ENCODE measurements around the gene SRC. TPM values are rescaled to one million over a fixed set of nuclear protein-coding genes. Genes with fewer than 3 reads are reported as not detected.

SRC gene
- total RNA-seq, 2 donors from 2014 or later, result 75.6 to 109 TPM

DNA sequence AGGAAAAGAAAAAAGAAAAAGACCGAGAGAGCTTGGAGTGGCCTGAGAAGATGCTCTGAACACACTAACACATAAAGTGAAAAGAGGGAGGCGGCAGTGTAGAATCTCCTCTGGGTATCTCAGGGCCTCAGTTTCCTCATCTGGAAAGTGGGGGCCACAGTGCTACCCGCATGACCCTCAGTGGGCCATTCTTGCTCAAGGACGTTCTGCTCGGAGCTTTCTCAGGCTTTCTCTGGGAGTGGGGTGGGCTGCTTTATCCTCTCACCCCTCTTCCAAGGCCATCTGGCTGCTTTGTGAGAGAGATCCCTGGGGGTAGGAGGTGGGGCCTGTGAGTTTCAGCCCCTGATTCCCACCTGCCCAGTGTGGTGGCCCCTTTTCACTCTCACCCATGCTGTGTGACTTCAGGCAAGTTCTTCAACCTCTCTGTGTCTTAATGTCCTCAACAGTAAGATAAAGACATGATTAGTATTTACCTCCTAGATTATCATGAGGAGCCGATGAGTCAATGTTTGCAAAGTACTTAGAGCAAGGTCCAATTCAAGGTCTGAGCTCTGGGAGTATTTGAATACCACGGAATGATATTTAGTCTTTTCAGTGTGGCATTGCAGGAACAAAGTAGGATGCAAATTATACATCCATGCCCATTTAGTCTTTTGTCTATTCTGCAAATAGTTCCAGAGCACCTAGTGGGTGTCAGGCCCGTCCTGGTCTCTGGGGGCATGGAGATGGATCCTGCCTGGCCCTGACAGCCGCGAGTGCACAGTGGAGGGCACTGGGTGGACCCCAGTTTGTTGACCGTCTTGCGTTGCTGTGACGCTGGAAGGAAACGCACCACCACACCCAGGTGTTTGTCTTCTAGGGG lies 34.3 kb downstream of the SRC start:
- 82 to 95% methylated on average over 9 to 14 of the region's 14 CpGs for WGBS, 2 experiments (ENCODE audit: insufficient coverage in 1 of 2, insufficient read length in 1 of 2)
- H3K27ac Mint-ChIP-seq, result peak overlapping the region; percentile 83
- TF ChIP-seq, protein P1, sequence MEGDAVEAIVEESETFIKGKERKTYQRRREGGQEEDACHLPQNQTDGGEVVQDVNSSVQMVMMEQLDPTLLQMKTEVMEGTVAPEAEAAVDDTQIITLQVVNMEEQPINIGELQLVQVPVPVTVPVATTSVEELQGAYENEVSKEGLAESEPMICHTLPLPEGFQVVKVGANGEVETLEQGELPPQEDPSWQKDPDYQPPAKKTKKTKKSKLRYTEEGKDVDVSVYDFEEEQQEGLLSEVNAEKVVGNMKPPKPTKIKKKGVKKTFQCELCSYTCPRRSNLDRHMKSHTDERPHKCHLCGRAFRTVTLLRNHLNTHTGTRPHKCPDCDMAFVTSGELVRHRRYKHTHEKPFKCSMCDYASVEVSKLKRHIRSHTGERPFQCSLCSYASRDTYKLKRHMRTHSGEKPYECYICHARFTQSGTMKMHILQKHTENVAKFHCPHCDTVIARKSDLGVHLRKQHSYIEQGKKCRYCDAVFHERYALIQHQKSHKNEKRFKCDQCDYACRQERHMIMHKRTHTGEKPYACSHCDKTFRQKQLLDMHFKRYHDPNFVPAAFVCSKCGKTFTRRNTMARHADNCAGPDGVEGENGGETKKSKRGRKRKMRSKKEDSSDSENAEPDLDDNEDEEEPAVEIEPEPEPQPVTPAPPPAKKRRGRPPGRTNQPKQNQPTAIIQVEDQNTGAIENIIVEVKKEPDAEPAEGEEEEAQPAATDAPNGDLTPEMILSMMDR (conservative IDR thresholded peaks at IDR 0.05), result no peak

DNA sequence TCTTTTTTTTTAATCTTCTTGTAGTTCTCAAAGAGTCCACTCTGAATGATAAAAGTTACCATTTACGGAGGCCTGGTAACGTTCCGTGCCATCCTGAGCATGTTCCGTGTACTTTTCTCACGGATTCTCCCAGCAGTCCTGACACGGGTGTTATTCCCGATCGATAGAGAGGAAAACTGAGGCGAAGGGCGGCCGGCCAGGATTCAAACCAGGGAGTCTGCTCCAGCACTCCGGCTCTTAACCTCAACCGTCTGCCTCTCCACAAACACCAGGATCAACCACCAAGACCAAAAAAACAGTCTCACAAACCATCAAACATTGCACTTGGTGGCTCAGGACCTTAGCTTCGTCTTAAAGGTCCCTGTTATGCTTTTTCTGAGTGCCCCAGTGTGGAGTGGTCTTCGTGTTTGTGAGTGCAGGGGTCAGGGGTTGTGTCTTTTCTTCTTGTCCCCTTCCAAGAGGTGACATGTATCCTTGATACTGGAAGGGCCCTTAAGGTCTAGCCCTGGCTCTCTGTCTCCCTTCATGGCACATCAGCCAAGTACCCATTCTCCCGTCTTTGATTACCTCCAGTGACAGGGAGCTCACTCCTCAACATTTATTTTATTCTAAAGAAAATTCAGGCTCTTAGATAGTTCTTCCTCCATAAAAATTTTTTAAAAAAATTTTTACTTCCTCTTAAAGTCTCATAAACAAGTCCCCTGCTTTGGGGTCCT lies 35.1 kb downstream of the SRC start:
- H3K9me3 Mint-ChIP-seq, result no peaks in the 10 kb centered on the region
- H3K27me3 Mint-ChIP-seq (ENCODE audit: insufficient read depth), result no peaks in the 10 kb centered on the region
- WGBS, 2 experiments (ENCODE audit: insufficient coverage in 1 of 2, insufficient read length in 1 of 2), result 96 to 97% methylated on average over 15 to 16 of the region's 16 CpGs

More for the DNA sequence above, 34.3 kb downstream of the SRC start:
- no peaks in the 10 kb centered on the region for H3K9me3 Mint-ChIP-seq
- Histone ChIP-seq H3K9me3 (ENCODE audit: control insufficient read depth, low read length) (no peaks in the 10 kb centered on the region), H3K4me3 (ENCODE audit: low read length) (no peak overlapping the region), H3K27me3 (ENCODE audit: control insufficient read depth, insufficient read depth, low read length, poor library complexity, severe bottlenecking) (no peaks in the 10 kb centered on the region), H3K36me3 (ENCODE audit: control insufficient read depth, insufficient read depth, low read length) (peaks cover 54% of the 10 kb centered on the region), H3K9ac (ENCODE audit: extremely low read depth, low read length, poor library complexity, severe bottlenecking) (no peak overlapping the region), H3K27ac (ENCODE audit: low read depth, low read length) (no peak overlapping the region), H3K4me1 (ENCODE audit: control insufficient read depth, insufficient read depth, low read length) (peaks cover 9% of the 10 kb centered on the region)
- no peaks in the 10 kb centered on the region for H3K27me3 Mint-ChIP-seq (ENCODE audit: insufficient read depth)
- H3K4me3 Mint-ChIP-seq, result no peak overlapping the region
- H3K36me3 Mint-ChIP-seq (ENCODE audit: low read depth), result peaks cover 52% of the 10 kb centered on the region
- H3K4me1 Mint-ChIP-seq, result peaks cover 34% of the 10 kb centered on the region
- DNase-seq, result peak; percentile 51

More for the DNA sequence above, 35.1 kb downstream of the SRC start:
- H3K36me3 Mint-ChIP-seq (ENCODE audit: low read depth), result peaks cover 47% of the 10 kb centered on the region
- H3K4me3 Mint-ChIP-seq, result no peak overlapping the region
- peaks cover 9% of the 10 kb centered on the region for H3K4me1 ChIP-seq (ENCODE audit: control insufficient read depth, insufficient read depth, low read length)
- H3K36me3 ChIP-seq (ENCODE audit: control insufficient read depth, insufficient read depth, low read length), result peaks cover 54% of the 10 kb centered on the region
- no peak overlapping the region for H3K27ac ChIP-seq (ENCODE audit: low read depth, low read length)
- peaks cover 34% of the 10 kb centered on the region for H3K4me1 Mint-ChIP-seq
- TF ChIP-seq, protein P1 (conservative IDR thresholded peaks at IDR 0.05), result no peak
- no peak overlapping the region for H3K4me3 ChIP-seq (ENCODE audit: low read length)
- H3K27me3 ChIP-seq (ENCODE audit: control insufficient read depth, insufficient read depth, low read length, poor library complexity, severe bottlenecking), result no peaks in the 10 kb centered on the region
- no peaks in the 10 kb centered on the region for H3K9me3 ChIP-seq (ENCODE audit: control insufficient read depth, low read length)
- DNase-seq, result peak; percentile 28
- peak overlapping the region; percentile 83 for H3K27ac Mint-ChIP-seq
- no peak overlapping the region for H3K9ac ChIP-seq (ENCODE audit: extremely low read depth, low read length, poor library complexity, severe bottlenecking)
